PC-9 (cell line): Measurements from ENCODE around the gene LIX1L. TPM values are rescaled to one million over a fixed set of nuclear protein-coding genes. Genes with fewer than 3 reads are reported as not detected.
"Not testable (repeated sequence)": the region's sequence is repeated elsewhere in the genome, so short reads cannot be mapped to it uniquely, and the experiment has no call there.

Source experiments
- BruUV-seq: library from RNA; stranded (reverse); fragments of 400-500 nt; replicated peaks from 2 replicates; lab custom pipeline; 2021; lab: Mats Ljungman, UMichigan
- CTCF ChIA-PET: fragments of 300-600 bp; sonication (Branson Sonifier 250); formaldehyde crosslinking; loops from one replicate; lab custom pipeline; 2022; ENCODE audit warnings: antibody characterized with exemption; lab: Charles Lee
- POLR2A ChIA-PET: fragments of 300-600 bp; sonication (Branson Sonifier 250); formaldehyde crosslinking; loops from one replicate; lab custom pipeline; 2022; ENCODE audit warnings: antibody characterized with exemption; ENCODE audit not compliant: unreplicated experiment; lab: Charles Lee
- DNase-seq, 2 experiments: peaks; one replicate each; pipeline versions ENCODE4 v3.0.0 to v3.0.0-alpha.2; 2015 to 2022; ENCODE audit warnings: mixed read lengths in 1 of 2
- H2AFZ ChIP-seq: fragments of 200-600 bp; sonication (generic); 2 replicates; pipeline ENCODE4 v1.8.1; 2017; ENCODE audit warnings: antibody characterized with exemption
- H3F3A ChIP-seq: fragments of 200-600 bp; sonication (generic); 2 replicates; pipeline ENCODE4 v1.8.1; 2017; ENCODE audit warnings: antibody characterized with exemption, mild to moderate bottlenecking, low read depth; ENCODE audit not compliant: insufficient read depth
- H3K27ac ChIP-seq: fragments of 200-600 bp; sonication (generic); 2 replicates; pipeline ENCODE4 v1.6.1; 2016; ENCODE audit warnings: mixed run types
- H3K27me3 ChIP-seq: fragments of 200-600 bp; sonication (generic); 2 replicates; pipeline ENCODE4 v1.6.1; 2016; ENCODE audit warnings: low read depth, mixed run types; ENCODE audit not compliant: insufficient read depth
- H3K36me3 ChIP-seq: fragments of 200-600 bp; sonication (generic); 2 replicates; pipeline ENCODE4 v1.6.1; 2016; ENCODE audit warnings: low read depth, mixed run types
- H3K4me1 ChIP-seq: fragments of 200-600 bp; sonication (generic); replicated peaks from 2 replicates; pipeline ENCODE4 v1.6.1; 2016; ENCODE audit warnings: mixed run types; ENCODE audit not compliant: insufficient read depth
- H3K4me2 ChIP-seq: fragments of 200-600 bp; sonication (generic); 2 replicates; pipeline ENCODE4 v1.6.1; 2017; ENCODE audit warnings: mixed run types
- H3K4me3 ChIP-seq: fragments of 200-600 bp; sonication (generic); 2 replicates; pipeline ENCODE4 v1.6.1; 2016; ENCODE audit warnings: mixed run types
- H3K79me2 ChIP-seq: fragments of 200-600 bp; sonication (generic); 2 replicates; pipeline ENCODE4 v1.6.1; 2017; ENCODE audit warnings: low read depth, mixed run types
- H3K9me2 ChIP-seq: fragments of 200-600 bp; sonication (generic); 2 replicates; pipeline ENCODE4 v1.8.1; 2017; ENCODE audit warnings: mild to moderate bottlenecking; ENCODE audit not compliant: insufficient read depth
- H3K9me3 ChIP-seq: fragments of 200-600 bp; sonication (generic); 2 replicates; pipeline ENCODE4 v1.8.1; 2016; ENCODE audit warnings: low read depth; ENCODE audit not compliant: insufficient read depth
- H4K20me1 ChIP-seq: fragments of 200-600 bp; sonication (generic); 2 replicates; pipeline ENCODE4 v1.8.1; 2017; ENCODE audit not compliant: insufficient read depth
- EZH2 ChIP-seq: fragments of 200-600 bp; sonication (generic); IDR thresholded peaks from 2 replicates; pipeline ENCODE4 v1.8.0; 2017; ENCODE audit warnings: antibody characterized with exemption, low read depth
- intact Hi-C: fragments of 100-400 bp; cut with micrococcal nuclease; formaldehyde crosslinking; loops from one replicate; pipeline ENCODE4 v1.10.0; 2022; ENCODE audit not compliant: unreplicated experiment
- total RNA-seq: library from RNA; stranded (reverse); gene quantifications from 2 replicates; pipeline ENCODE4 v1.2.3, GENCODE V29; 2021
- TF ChIP-seq, protein P1 (sequence below): fragments of 200-600 bp; sonication (generic); conservative IDR thresholded peaks from 2 replicates; pipeline ENCODE4 v1.6.1; 2017; ENCODE audit warnings: mixed run types, antibody characterized with exemption, mild to moderate bottlenecking, moderate library complexity

LIX1L gene
- total RNA-seq, 1 experiment from 2014 or later = 0.48 TPM

DNA sequence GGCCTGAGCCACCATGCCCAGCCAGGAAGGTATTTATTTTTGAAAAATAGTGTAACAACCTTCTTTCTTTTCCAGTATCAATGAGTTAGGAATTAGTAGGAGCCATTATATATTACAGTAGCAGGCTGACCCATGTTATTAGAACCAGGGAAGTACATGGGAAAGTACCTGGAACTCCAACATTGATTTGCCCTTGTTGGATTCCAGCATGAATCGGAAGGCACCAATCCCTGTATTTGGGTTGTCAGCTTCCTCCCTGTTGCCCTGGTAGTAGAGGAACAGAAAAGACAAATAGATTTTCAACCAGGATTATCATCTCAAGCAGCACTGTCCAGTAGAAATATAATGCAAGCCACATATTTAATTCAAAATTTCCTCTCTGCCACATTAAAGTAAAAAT is 20.4 kb downstream of the LIX1L start:
- no peak overlapping the region for H2AFZ ChIP-seq
- no peaks in the 10 kb centered on the region for H3K9me3 ChIP-seq
- intact Hi-C loops = no loop called here
- no peaks in the 10 kb centered on the region for H3K4me1 ChIP-seq
- H3K27ac ChIP-seq = no peak overlapping the region
- H3K4me3 ChIP-seq = no peak overlapping the region
- no peaks in the 10 kb centered on the region for H4K20me1 ChIP-seq
- ChIA-PET CTCF (no interaction called here), POLR2A (interaction anchor here (0.7 kb wide), 1 partner anchor 16 kb away, joined by 3 read pairs; no protein-coding TSS in a partner anchor)
- TF ChIP-seq, protein P1, sequence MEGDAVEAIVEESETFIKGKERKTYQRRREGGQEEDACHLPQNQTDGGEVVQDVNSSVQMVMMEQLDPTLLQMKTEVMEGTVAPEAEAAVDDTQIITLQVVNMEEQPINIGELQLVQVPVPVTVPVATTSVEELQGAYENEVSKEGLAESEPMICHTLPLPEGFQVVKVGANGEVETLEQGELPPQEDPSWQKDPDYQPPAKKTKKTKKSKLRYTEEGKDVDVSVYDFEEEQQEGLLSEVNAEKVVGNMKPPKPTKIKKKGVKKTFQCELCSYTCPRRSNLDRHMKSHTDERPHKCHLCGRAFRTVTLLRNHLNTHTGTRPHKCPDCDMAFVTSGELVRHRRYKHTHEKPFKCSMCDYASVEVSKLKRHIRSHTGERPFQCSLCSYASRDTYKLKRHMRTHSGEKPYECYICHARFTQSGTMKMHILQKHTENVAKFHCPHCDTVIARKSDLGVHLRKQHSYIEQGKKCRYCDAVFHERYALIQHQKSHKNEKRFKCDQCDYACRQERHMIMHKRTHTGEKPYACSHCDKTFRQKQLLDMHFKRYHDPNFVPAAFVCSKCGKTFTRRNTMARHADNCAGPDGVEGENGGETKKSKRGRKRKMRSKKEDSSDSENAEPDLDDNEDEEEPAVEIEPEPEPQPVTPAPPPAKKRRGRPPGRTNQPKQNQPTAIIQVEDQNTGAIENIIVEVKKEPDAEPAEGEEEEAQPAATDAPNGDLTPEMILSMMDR = no peak
- TF ChIP-seq EZH2 = no peak
- H3F3A ChIP-seq = no peaks in the 10 kb centered on the region; the same call in 1 of the 2 replicates
- H3K27me3 ChIP-seq = no peaks in the 10 kb centered on the region
- H3K36me3 ChIP-seq = no peaks in the 10 kb centered on the region
- no peak for DNase-seq
- no TSS peak for BruUV-seq
- no peaks in the 10 kb centered on the region for H3K79me2 ChIP-seq
- H3K4me2 ChIP-seq = no peak overlapping the region
- H3K9me2 ChIP-seq = no peaks in the 10 kb centered on the region

DNA sequence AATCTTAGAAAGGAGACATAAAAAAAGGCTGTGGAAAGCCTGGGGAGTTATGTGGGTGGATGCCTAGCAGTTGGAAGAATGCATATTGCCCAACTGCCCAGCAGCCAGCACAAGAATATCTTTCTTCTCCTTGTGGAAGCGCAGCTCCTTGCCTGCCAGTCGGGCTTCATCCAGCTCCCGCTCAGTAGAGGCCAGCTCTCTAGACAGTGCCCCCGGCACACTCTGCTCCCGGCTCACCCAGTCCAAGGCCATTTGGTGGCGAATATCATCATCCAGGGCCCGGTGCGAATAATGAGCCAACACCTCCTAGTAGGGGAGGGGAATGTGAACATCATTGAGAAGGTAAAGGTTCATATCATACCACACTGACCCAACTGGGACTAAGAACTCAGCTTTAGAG is 21.6 kb downstream of the LIX1L start:
- ChIA-PET CTCF (no interaction called here), POLR2A (no interaction called here)
- Histone ChIP-seq H3K4me2 (no peak overlapping the region), H3K27ac (no peak overlapping the region), H3K9me2 (no peaks in the 10 kb centered on the region; the same call in 1 of the 2 replicates), H4K20me1 (no peaks in the 10 kb centered on the region), H3K27me3 (no peaks in the 10 kb centered on the region), H3K4me1 (no peaks in the 10 kb centered on the region), H2AFZ (no peak overlapping the region), H3K36me3 (no peaks in the 10 kb centered on the region), H3K4me3 (no peak overlapping the region), H3K9me3 (no peaks in the 10 kb centered on the region), H3K79me2 (no peaks in the 10 kb centered on the region), H3F3A (no peaks in the 10 kb centered on the region; the same call in 1 of the 2 replicates)
- BruUV-seq = no TSS peak
- DNase-seq = no peak
- intact Hi-C loops = no loop called here
- TF ChIP-seq EZH2 = no peak
- TF ChIP-seq, protein P1 = no peak

DNA sequence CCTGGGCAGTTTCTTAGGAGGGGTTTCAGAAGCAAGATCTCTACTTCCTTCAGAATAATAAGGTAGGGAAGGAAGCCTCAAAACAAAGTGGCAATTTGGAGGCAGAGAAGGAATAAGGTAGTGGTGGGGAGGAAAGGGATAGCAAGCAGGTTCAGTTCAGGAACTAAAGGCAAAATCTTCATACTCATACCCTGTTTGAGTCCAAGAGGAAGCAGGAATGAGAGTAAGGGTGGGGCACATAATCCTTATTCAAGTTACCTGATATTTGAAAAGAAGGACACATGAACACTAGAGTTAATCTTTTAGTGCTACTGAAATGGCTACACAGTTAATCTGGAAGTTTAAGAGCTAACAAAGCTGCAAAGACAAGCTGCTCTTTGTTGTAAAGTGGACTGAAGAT is 22.1 kb downstream of the LIX1L start:
- BruUV-seq = no TSS peak
- CTCF ChIA-PET = no interaction called here
- intact Hi-C loops = no loop called here

GRCh38 chr1:145932522-145933009 is 25.3 kb downstream of the LIX1L start:
- H3K4me2 ChIP-seq, H2AFZ ChIP-seq, H3K9me3 ChIP-seq, H3K27me3 ChIP-seq, H3K4me1 ChIP-seq, H3K9me2 ChIP-seq, BruUV-seq, H3K27ac ChIP-seq, DNase-seq, H3K4me3 ChIP-seq, intact Hi-C loops, H3K36me3 ChIP-seq, POLR2A ChIA-PET, H4K20me1 ChIP-seq: not testable (repeated sequence)
- CTCF ChIA-PET = interaction anchor here (1.1 kb wide), 1 partner anchor 87 kb away, joined by 3 read pairs; the partner anchor contains the start of gene NUDT17
- H3K79me2 ChIP-seq = peaks cover 11% of the 10 kb centered on the region
- H3F3A ChIP-seq = peaks cover 16% of the 10 kb centered on the region; the same call in 1 of the 2 replicates

More for the DNA sequence above, 22.1 kb downstream of the LIX1L start:
- H3K4me3 ChIP-seq = no peak overlapping the region
- no peaks in the 10 kb centered on the region for H3K27me3 ChIP-seq
- H3F3A ChIP-seq = no peaks in the 10 kb centered on the region; the same call in 1 of the 2 replicates
- no peak overlapping the region for H3K4me2 ChIP-seq
- H3K4me1 ChIP-seq = no peaks in the 10 kb centered on the region
- no peak for DNase-seq
- POLR2A ChIA-PET = no interaction called here
- H4K20me1 ChIP-seq = no peaks in the 10 kb centered on the region
- no peak overlapping the region for H2AFZ ChIP-seq
- no peaks in the 10 kb centered on the region for H3K79me2 ChIP-seq
- H3K9me3 ChIP-seq = no peaks in the 10 kb centered on the region
- no peaks in the 10 kb centered on the region for H3K36me3 ChIP-seq
- no peaks in the 10 kb centered on the region; the same call in 1 of the 2 replicates for H3K9me2 ChIP-seq
- no peak overlapping the region for H3K27ac ChIP-seq
- TF ChIP-seq, protein P1 = no peak
- no peak for TF ChIP-seq EZH2
